Endothelial cell of umbilical vein (primary cell): Measurements from ENCODE around the gene TOMM40. TPM values are rescaled to one million over a fixed set of nuclear protein-coding genes. Genes with fewer than 3 reads are reported as not detected.
"Not testable (repeated sequence)": the region's sequence is repeated elsewhere in the genome, so short reads cannot be mapped to it uniquely, and the experiment has no call there.

Source experiments
- BruUV-seq: library from RNA; stranded (reverse); fragments of 400-500 nt; replicated peaks from 2 replicates; lab custom pipeline; 2021; lab: Mats Ljungman, UMichigan
- CTCF ChIA-PET: fragments of 300-600, 350-600 bp; sonication (Branson Sonifier 250); formaldehyde crosslinking; loops from one replicate; lab custom pipeline; 2021; ENCODE audit warnings: antibody characterized with exemption, inconsistent platforms; lab: Charles Lee
- POLR2A ChIA-PET: fragments of 300-600, 350-600 bp; sonication (Branson Sonifier 250); formaldehyde crosslinking; loops from one replicate; lab custom pipeline; 2021; ENCODE audit warnings: antibody characterized with exemption, inconsistent platforms; lab: Charles Lee
- DNase-seq: peaks from one replicate; pipeline ENCODE4 v3.0.0-alpha.2; 2011; ENCODE audit warnings: low read depth, low spot score
- FAIRE-seq: peaks from 2 replicates; lab custom pipeline; 2011; peaks lifted over from hg19 to GRCh38; lab: Jason Lieb, UNC
- H2AFZ ChIP-seq: 2 replicates; pipeline ENCODE4 v1.6.0; 2012; ENCODE audit warnings: low read depth, low read length, control low read depth, inconsistent platforms
- H3K27ac ChIP-seq: 2 replicates; pipeline ENCODE4 v1.5.1; 2011; ENCODE audit warnings: low read depth, mild to moderate bottlenecking, control low read depth, low read length, moderate library complexity; ENCODE audit not compliant: insufficient read depth
- H3K27me3 ChIP-seq, 2 experiments: 2 replicates each; pipeline versions ENCODE4 v1.6.0 to v1.6.1; 2011; ENCODE audit warnings: low read length in 2 of 2, mixed read lengths in 1 of 2; ENCODE audit not compliant: control insufficient read depth in 2 of 2, insufficient read depth in 2 of 2
- H3K36me3 ChIP-seq, 2 experiments: 2 replicates in 1 of 2; 3 replicates in 1 of 2; pipeline ENCODE4 v1.5.1; 2011; ENCODE audit warnings: low read length in 2 of 2, mild to moderate bottlenecking in 1 of 2, moderate library complexity in 1 of 2; ENCODE audit not compliant: control insufficient read depth in 2 of 2, insufficient read depth in 2 of 2; ENCODE audit errors: extremely low read depth in 1 of 2
- H3K4me1 ChIP-seq: 3 replicates; pipeline ENCODE4 v1.5.1; 2011; ENCODE audit warnings: mild to moderate bottlenecking, low read length; ENCODE audit not compliant: control insufficient read depth, insufficient read depth; ENCODE audit errors: extremely low read depth
- H3K4me2 ChIP-seq: 2 replicates; pipeline ENCODE4 v1.6.1; 2011; ENCODE audit warnings: low read length, control low read depth, mixed read lengths; ENCODE audit not compliant: insufficient read depth
- H3K4me3 ChIP-seq, 3 experiments: fragments of 200-600 bp in 1 of 3; sonication (generic), shearing (Covaris generic) in 1 of 3; replicated peaks in 1 of 3; 2 replicates each; pipeline ENCODE4 v1.5.1; 2011 to 2016; ENCODE audit warnings: control low read depth in 3 of 3, low read length in 3 of 3, mild to moderate bottlenecking in 2 of 3, inconsistent platforms in 1 of 3, low read depth in 1 of 3, moderate library complexity in 1 of 3; ENCODE audit not compliant: insufficient read depth in 1 of 3
- H3K79me2 ChIP-seq: 2 replicates; pipeline ENCODE4 v1.6.0; 2012; ENCODE audit warnings: low read length, inconsistent platforms; ENCODE audit not compliant: control insufficient read depth, insufficient read depth
- H3K9ac ChIP-seq: replicated peaks from 2 replicates; pipeline ENCODE3; 2011; ENCODE audit warnings: low read length, control low read depth; ENCODE audit not compliant: insufficient read depth; ENCODE audit errors: extremely low read depth
- H3K9me1 ChIP-seq: replicated peaks from 3 replicates; pipeline ENCODE4 v1.6.0; 2011; ENCODE audit warnings: mild to moderate bottlenecking, low read length; ENCODE audit not compliant: control insufficient read depth, insufficient read depth; ENCODE audit errors: extremely low read depth
- H3K9me3 ChIP-seq: replicated peaks from 2 replicates; pipeline ENCODE4 v1.5.1; 2012; ENCODE audit warnings: low read length, inconsistent platforms; ENCODE audit not compliant: control insufficient read depth, insufficient read depth
- H4K20me1 ChIP-seq: replicated peaks from 2 replicates; pipeline ENCODE3; 2011; ENCODE audit warnings: mild to moderate bottlenecking, low read length; ENCODE audit not compliant: control insufficient read depth, insufficient read depth; ENCODE audit errors: extremely low read depth
- CTCF ChIP-seq, 2 donors: IDR thresholded peaks; 1 replicate in 1 of 2; 2 replicates in 1 of 2; pipeline ENCODE4 v1.5.1; 2011; ENCODE audit warnings: low read length in 2 of 2, mild to moderate bottlenecking in 2 of 2, moderate library complexity in 2 of 2, control low read depth in 1 of 2, inconsistent platforms in 1 of 2, low read depth in 1 of 2; ENCODE audit not compliant: insufficient read depth in 1 of 2; ENCODE audit errors: extremely low read depth in 1 of 2
- EZH2 ChIP-seq: IDR thresholded peaks from 2 replicates; pipeline ENCODE4 v1.6.1; 2012; ENCODE audit warnings: borderline replicate concordance, low read depth, mild to moderate bottlenecking, moderate library complexity, low read length, inconsistent platforms; ENCODE audit not compliant: severe bottlenecking
- FOS ChIP-seq: IDR thresholded peaks from 2 replicates; pipeline ENCODE4 v1.6.1; 2011; ENCODE audit warnings: mild to moderate bottlenecking, low read length, moderate library complexity, borderline replicate concordance; ENCODE audit not compliant: insufficient read depth
- GATA2 ChIP-seq: IDR thresholded peaks from 2 replicates; pipeline ENCODE4 v1.7.0; 2011; ENCODE audit warnings: low read depth, mild to moderate bottlenecking, moderate library complexity, mixed read lengths, low read length; ENCODE audit not compliant: insufficient read length, insufficient read depth
- JUN ChIP-seq: IDR thresholded peaks from 2 replicates; pipeline ENCODE4 v1.6.1; 2011; ENCODE audit warnings: borderline replicate concordance, low read depth; ENCODE audit not compliant: insufficient read length, insufficient read depth
- MAX ChIP-seq: IDR thresholded peaks from 2 replicates; pipeline ENCODE4 v1.6.1; 2011; ENCODE audit not compliant: insufficient read depth, insufficient read length
- MYC ChIP-seq: IDR thresholded peaks from one replicate; pipeline ENCODE4 v1.6.1; 2011; ENCODE audit warnings: mild to moderate bottlenecking, low read depth, low read length
- POLR2A ChIP-seq: IDR thresholded peaks from 2 replicates; pipeline ENCODE4 v1.6.1; 2012; ENCODE audit warnings: low read depth, mild to moderate bottlenecking, control low read depth, low read length
- POLR2AphosphoS5 ChIP-seq: IDR thresholded peaks from 2 replicates; pipeline ENCODE4 v1.6.1; 2012; ENCODE audit warnings: low read depth, mild to moderate bottlenecking, control low read depth, low read length, moderate library complexity; ENCODE audit not compliant: insufficient read depth
- dilution Hi-C: fragments of 300-500 bp; cut with MboI; formaldehyde crosslinking; loops from one replicate; pipeline ENCODE4 v1.15.0; 2019; ENCODE audit warnings: low sequenced_read_pairs; ENCODE audit not compliant: extremely low pct_ligation_motif_present
- intact Hi-C: fragments of 100-400 bp; cut with micrococcal nuclease; formaldehyde crosslinking; loops from one replicate; pipeline ENCODE4 v1.10.0; 2022
- polyA plus RNA-seq, 4 experiments: library from polyadenylated mRNA; depleted of rRNA in 3 of 4; stranded (reverse) in 3 of 4; unstranded in 1 of 4; fragments of >200 nt; gene quantifications; 2 replicates each; pipeline versions ENCODE4 v1.2.1 to v1.2.3, GENCODE V29; 2011 to 2012; ENCODE audit warnings: missing spikeins in 1 of 4
- total RNA-seq: library from RNA; stranded (reverse); gene quantifications from 2 replicates; pipeline ENCODE4 v1.2.3, GENCODE V29; 2021

The TOMM40 gene
- total and polyA plus RNA-seq, 2 donors (not counting 3 experiments of a cell fraction or from before 2014, with no cell fraction given): 71.8 to 90.7 TPM

GRCh38 chr19:44912854-44913253 lies 21.8 kb downstream of the TOMM40 start:
- no peaks in the 10 kb centered on the region for H3K9me3 ChIP-seq
- H3K9ac ChIP-seq: no peak overlapping the region
- H4K20me1 ChIP-seq: no peaks in the 10 kb centered on the region
- H3K4me1 ChIP-seq: peaks cover 10% of the 10 kb centered on the region
- no peaks in the 10 kb centered on the region for H3K36me3 ChIP-seq
- no peak for FAIRE-seq
- no peak overlapping the region for H2AFZ ChIP-seq
- intact Hi-C loops: no loop called here
- no TSS peak for BruUV-seq
- H3K27me3 ChIP-seq: no peaks in the 10 kb centered on the region
- H3K79me2 ChIP-seq: no peaks in the 10 kb centered on the region
- H3K9me1 ChIP-seq: no peaks in the 10 kb centered on the region
- no peak for TF ChIP-seq POLR2A
- TF ChIP-seq MYC: no peak
- TF ChIP-seq JUN: no peak
- TF ChIP-seq EZH2: no peak
- no peak for TF ChIP-seq POLR2AphosphoS5
- TF ChIP-seq MAX: no peak
- TF ChIP-seq CTCF (IDR thresholded peaks at IDR 0.05; ENCODE audit: extremely low read depth in 1 of 2, insufficient read depth in 1 of 2, low read depth in 1 of 2, low read length in 2 of 2): no peak
- no peak for TF ChIP-seq FOS
- no peak for TF ChIP-seq GATA2
- H3K4me2 ChIP-seq: no peak overlapping the region
- POLR2A ChIA-PET: no interaction called here
- CTCF ChIA-PET: interaction anchor here (2.0 kb wide), 1 partner anchor 9 kb away, joined by 7 read pairs; no protein-coding TSS in a partner anchor
- no peak overlapping the region for H3K4me3 ChIP-seq
- no peak for DNase-seq
- dilution Hi-C loops: no loop called here
- H3K27ac ChIP-seq: no peak overlapping the region

- H3K4me2 ChIP-seq, intact Hi-C loops: not testable (repeated sequence)
Observed at GRCh38 chr19:44913512-44914432, 22.7 kb downstream of the TOMM40 start.

More at GRCh38 chr19:44913512-44914432, 22.7 kb downstream of the TOMM40 start:
- H3K27ac ChIP-seq, DNase-seq, H3K9me3 ChIP-seq, H3K4me3 ChIP-seq, H3K4me1 ChIP-seq, POLR2A ChIA-PET, FAIRE-seq, H3K36me3 ChIP-seq, H3K9ac ChIP-seq, dilution Hi-C loops, H4K20me1 ChIP-seq, H3K79me2 ChIP-seq, H3K9me1 ChIP-seq, H3K27me3 ChIP-seq: not testable (repeated sequence)
- BruUV-seq: TSS peak; percentile 14
- CTCF ChIA-PET: interaction anchor here (1.5 to 2.0 kb wide), 2 partner anchors 8 to 10 kb away, joined by 7 to 11 read pairs; partner anchors contain the start of gene APOE
- H2AFZ ChIP-seq: peak overlapping the region; percentile 46
